ENCODE results near the gene MEF2C. TPM values are rescaled to one million over a fixed set of nuclear protein-coding genes. Genes with fewer than 3 reads are reported as not detected.

Gene MEF2C
- total RNA-seq, 1 donor from 2014 or later, result 464 TPM

- H3K27ac ChIP-seq (ENCODE audit: low read depth, low read length), result no peak overlapping the region
- peaks cover 13 to 23% (median 20%) of the 10 kb centered on the region in 3 donors for H3K4me1 ChIP-seq (ENCODE audit: control insufficient read depth in 3 of 3, insufficient read depth in 3 of 3, low read length in 3 of 3)
- H3K36me3 ChIP-seq (ENCODE audit: control insufficient read depth in 3 of 3, insufficient read depth in 3 of 3, low read length in 3 of 3), result no peaks in the 10 kb centered on the region
- H3K9ac ChIP-seq (ENCODE audit: low read depth in 1 of 3, low read length in 3 of 3), result no peak overlapping the region
- H3K9me3 ChIP-seq (ENCODE audit: control insufficient read depth in 3 of 3, low read length in 3 of 3), result no peaks in the 10 kb centered on the region
- H3K27me3 ChIP-seq (ENCODE audit: control insufficient read depth in 3 of 3, insufficient read depth in 3 of 3, low read length in 3 of 3), result peaks cover 85 to 92% (median 89%) of the 10 kb centered on the region in 3 donors
- no peak overlapping the region for H3K4me3 ChIP-seq (ENCODE audit: low read length in 3 of 3)
Observed at GRCh38 chr5:88693071-88693932, 189.7 kb downstream of the MEF2C start.

GRCh38 chr5:88691945-88692868 is 190.8 kb downstream of the MEF2C start:
- H3K36me3 ChIP-seq (ENCODE audit: control insufficient read depth in 3 of 3, insufficient read depth in 3 of 3, low read length in 3 of 3), result no peaks in the 10 kb centered on the region
- H3K4me3 ChIP-seq (ENCODE audit: low read length in 3 of 3), result peak overlapping the region in 1 of 3 donors; percentile 2
- no peak overlapping the region for H3K9ac ChIP-seq (ENCODE audit: low read depth in 1 of 3, low read length in 3 of 3)
- H3K4me1 ChIP-seq (ENCODE audit: control insufficient read depth in 3 of 3, insufficient read depth in 3 of 3, low read length in 3 of 3), result peaks cover 13 to 23% (median 20%) of the 10 kb centered on the region in 3 donors
- no peaks in the 10 kb centered on the region for H3K9me3 ChIP-seq (ENCODE audit: control insufficient read depth in 3 of 3, low read length in 3 of 3)
- peaks cover 85 to 93% (median 90%) of the 10 kb centered on the region in 3 donors for H3K27me3 ChIP-seq (ENCODE audit: control insufficient read depth in 3 of 3, insufficient read depth in 3 of 3, low read length in 3 of 3)
- H3K27ac ChIP-seq (ENCODE audit: low read depth, low read length), result no peak overlapping the region

DNA sequence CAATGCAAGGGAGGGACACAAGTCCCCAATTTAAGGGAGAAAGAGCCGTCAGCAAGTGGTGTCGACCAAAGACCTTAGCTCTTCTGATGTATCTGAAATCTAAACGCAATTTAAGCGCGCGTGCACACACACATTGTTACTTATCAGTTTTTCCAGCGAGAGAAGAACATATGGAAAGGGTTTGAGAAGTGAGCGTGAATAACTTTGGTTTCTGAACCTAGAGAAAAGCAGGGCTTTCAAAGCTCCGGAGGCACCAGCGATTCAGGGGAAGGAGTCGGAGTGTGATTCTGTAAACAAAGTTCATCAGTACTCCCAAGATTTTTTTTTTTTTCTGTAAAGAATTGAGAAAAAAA is 191.8 kb downstream of the MEF2C start:
- H3K4me1 ChIP-seq (ENCODE audit: control insufficient read depth in 3 of 3, insufficient read depth in 3 of 3, low read length in 3 of 3), result peaks cover 13 to 23% (median 20%) of the 10 kb centered on the region in 3 donors
- no peak overlapping the region for H3K9ac ChIP-seq (ENCODE audit: low read depth in 1 of 3, low read length in 3 of 3)
- H3K4me3 ChIP-seq (ENCODE audit: low read length in 3 of 3), result peak overlapping the region in 1 of 3 donors; percentile 44
- no peak overlapping the region for H3K27ac ChIP-seq (ENCODE audit: low read depth, low read length)
- H3K27me3 ChIP-seq (ENCODE audit: control insufficient read depth in 3 of 3, insufficient read depth in 3 of 3, low read length in 3 of 3), result peaks cover 92 to 95% (median 93%) of the 10 kb centered on the region in 3 donors
- no peaks in the 10 kb centered on the region for H3K9me3 ChIP-seq (ENCODE audit: control insufficient read depth in 3 of 3, low read length in 3 of 3)
- H3K36me3 ChIP-seq (ENCODE audit: control insufficient read depth in 3 of 3, insufficient read depth in 3 of 3, low read length in 3 of 3), result no peaks in the 10 kb centered on the region

DNA sequence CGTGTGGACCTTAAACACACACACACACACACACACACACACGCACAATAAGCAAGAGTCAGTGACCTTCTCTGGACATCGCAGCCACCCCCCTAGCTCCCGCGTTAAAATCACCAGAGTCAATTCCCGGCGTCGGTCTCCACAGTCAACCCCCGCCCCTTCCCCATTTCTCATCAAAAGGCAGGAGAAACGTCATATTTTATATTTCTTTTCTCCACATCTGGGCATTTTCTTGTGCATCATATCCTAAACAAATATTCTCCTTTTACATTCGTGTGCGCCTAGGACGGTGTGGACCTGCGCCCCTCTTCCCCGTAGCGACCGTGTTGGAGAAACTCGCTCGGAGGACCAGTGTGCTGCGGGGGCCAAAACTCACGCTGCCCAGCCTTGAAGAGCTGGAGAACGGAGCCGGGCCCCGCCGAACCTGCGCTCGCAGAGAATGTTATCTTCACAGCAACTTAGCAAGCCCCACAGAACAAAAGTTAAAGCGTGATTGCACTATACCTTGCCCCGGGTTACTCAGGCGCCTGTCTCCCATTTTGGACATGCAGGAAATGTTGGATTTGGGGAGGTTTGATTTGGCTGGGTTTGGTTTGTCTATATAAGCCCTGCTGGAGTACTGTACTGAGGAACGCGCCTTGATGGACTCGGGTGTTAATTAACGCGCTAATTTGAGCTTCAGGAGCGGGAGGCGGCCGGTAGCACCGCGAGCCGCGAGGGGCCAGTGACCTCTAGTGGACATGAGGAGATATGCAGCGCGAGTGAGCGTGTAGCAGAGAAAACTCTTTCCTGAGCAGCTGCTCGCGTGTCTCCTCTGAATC is 192.4 kb downstream of the MEF2C start:
- peaks cover 93 to 96% (median 93%) of the 10 kb centered on the region in 3 donors for H3K27me3 ChIP-seq (ENCODE audit: control insufficient read depth in 3 of 3, insufficient read depth in 3 of 3, low read length in 3 of 3)
- no peaks in the 10 kb centered on the region for H3K36me3 ChIP-seq (ENCODE audit: control insufficient read depth in 3 of 3, insufficient read depth in 3 of 3, low read length in 3 of 3)
- H3K4me3 ChIP-seq (ENCODE audit: low read length in 3 of 3), result peak overlapping the region; percentile 4 to 44 (median 41)
- no peaks in the 10 kb centered on the region for H3K9me3 ChIP-seq (ENCODE audit: control insufficient read depth in 3 of 3, low read length in 3 of 3)
- no peak overlapping the region for H3K27ac ChIP-seq (ENCODE audit: low read depth, low read length)
- H3K9ac ChIP-seq (ENCODE audit: low read depth in 1 of 3, low read length in 3 of 3), result no peak overlapping the region
- peaks cover 13 to 23% (median 20%) of the 10 kb centered on the region in 3 donors for H3K4me1 ChIP-seq (ENCODE audit: control insufficient read depth in 3 of 3, insufficient read depth in 3 of 3, low read length in 3 of 3)

GRCh38 chr5:88689668-88690408 is 193.1 kb downstream of the MEF2C start:
- H3K36me3 ChIP-seq (ENCODE audit: control insufficient read depth in 3 of 3, insufficient read depth in 3 of 3, low read length in 3 of 3), result no peaks in the 10 kb centered on the region
- no peak overlapping the region for H3K9ac ChIP-seq (ENCODE audit: low read depth in 1 of 3, low read length in 3 of 3)
- H3K27me3 ChIP-seq (ENCODE audit: control insufficient read depth in 3 of 3, insufficient read depth in 3 of 3, low read length in 3 of 3), result peaks cover 94 to 98% (median 94%) of the 10 kb centered on the region in 3 donors
- H3K4me3 ChIP-seq (ENCODE audit: low read length in 3 of 3), result no peak overlapping the region
- H3K4me1 ChIP-seq (ENCODE audit: control insufficient read depth in 3 of 3, insufficient read depth in 3 of 3, low read length in 3 of 3), result peaks cover 13 to 23% (median 20%) of the 10 kb centered on the region in 3 donors
- H3K9me3 ChIP-seq (ENCODE audit: control insufficient read depth in 3 of 3, low read length in 3 of 3), result no peaks in the 10 kb centered on the region
- H3K27ac ChIP-seq (ENCODE audit: low read depth, low read length), result no peak overlapping the region

GRCh38 chr5:88688984-88689667 is 193.9 kb downstream of the MEF2C start:
- H3K9ac ChIP-seq (ENCODE audit: low read depth in 1 of 3, low read length in 3 of 3), result no peak overlapping the region
- peaks cover 94 to 98% (median 95%) of the 10 kb centered on the region in 3 donors for H3K27me3 ChIP-seq (ENCODE audit: control insufficient read depth in 3 of 3, insufficient read depth in 3 of 3, low read length in 3 of 3)
- no peaks in the 10 kb centered on the region for H3K36me3 ChIP-seq (ENCODE audit: control insufficient read depth in 3 of 3, insufficient read depth in 3 of 3, low read length in 3 of 3)
- H3K27ac ChIP-seq (ENCODE audit: low read depth, low read length), result no peak overlapping the region
- no peak overlapping the region for H3K4me3 ChIP-seq (ENCODE audit: low read length in 3 of 3)
- peaks cover 13 to 23% (median 20%) of the 10 kb centered on the region in 3 donors for H3K4me1 ChIP-seq (ENCODE audit: control insufficient read depth in 3 of 3, insufficient read depth in 3 of 3, low read length in 3 of 3)
- H3K9me3 ChIP-seq (ENCODE audit: control insufficient read depth in 3 of 3, low read length in 3 of 3), result no peaks in the 10 kb centered on the region

DNA sequence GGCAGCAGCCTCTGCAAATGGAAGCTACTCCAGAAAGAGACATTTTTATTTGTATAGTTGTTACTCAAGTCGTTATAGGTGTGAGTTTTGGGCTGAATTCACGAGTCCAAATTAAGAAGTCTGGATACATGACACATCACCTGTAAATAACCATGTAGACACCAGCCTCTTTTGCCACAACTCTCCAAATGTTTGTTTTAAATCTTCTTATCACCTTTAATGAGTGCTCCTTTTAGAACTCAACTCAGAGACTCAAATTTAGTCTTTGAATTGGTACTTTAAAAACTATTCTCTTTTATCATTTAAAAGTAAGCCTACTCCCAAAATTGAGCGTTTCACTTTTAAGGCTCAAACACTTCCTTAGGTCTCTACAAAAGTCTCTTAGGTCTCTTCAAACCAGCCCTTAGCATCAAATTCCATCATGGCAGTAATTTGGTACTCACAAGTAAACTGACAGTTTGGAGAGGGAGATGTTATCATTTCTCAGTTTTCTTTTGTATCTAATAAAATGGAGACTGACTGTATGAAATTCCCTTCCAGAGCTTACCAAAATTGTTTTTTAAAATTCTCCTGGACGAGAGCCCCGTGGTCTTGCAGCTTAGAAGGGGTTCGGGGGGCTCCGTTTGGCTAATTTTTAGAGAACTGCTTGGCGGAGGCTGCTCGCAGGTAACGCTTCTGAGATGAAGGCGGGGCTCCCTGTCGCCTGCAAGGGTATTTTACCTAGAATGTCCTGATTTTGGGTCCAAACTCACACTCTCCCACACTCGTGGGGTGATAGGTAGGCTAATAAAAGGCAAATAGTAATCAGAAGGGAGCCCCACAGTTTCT is 194.6 kb downstream of the MEF2C start:
- Histone ChIP-seq H3K27me3 (ENCODE audit: control insufficient read depth in 3 of 3, insufficient read depth in 3 of 3, low read length in 3 of 3) (peaks cover 95 to 100% (median 97%) of the 10 kb centered on the region in 3 donors), H3K9ac (ENCODE audit: low read depth in 1 of 3, low read length in 3 of 3) (no peak overlapping the region), H3K4me3 (ENCODE audit: low read length in 3 of 3) (no peak overlapping the region), H3K9me3 (ENCODE audit: control insufficient read depth in 3 of 3, low read length in 3 of 3) (no peaks in the 10 kb centered on the region), H3K4me1 (ENCODE audit: control insufficient read depth in 3 of 3, insufficient read depth in 3 of 3, low read length in 3 of 3) (peaks cover 13 to 25% (median 23%) of the 10 kb centered on the region in 3 donors), H3K27ac (ENCODE audit: low read depth, low read length) (no peak overlapping the region), H3K36me3 (ENCODE audit: control insufficient read depth in 3 of 3, insufficient read depth in 3 of 3, low read length in 3 of 3) (no peaks in the 10 kb centered on the region)

DNA sequence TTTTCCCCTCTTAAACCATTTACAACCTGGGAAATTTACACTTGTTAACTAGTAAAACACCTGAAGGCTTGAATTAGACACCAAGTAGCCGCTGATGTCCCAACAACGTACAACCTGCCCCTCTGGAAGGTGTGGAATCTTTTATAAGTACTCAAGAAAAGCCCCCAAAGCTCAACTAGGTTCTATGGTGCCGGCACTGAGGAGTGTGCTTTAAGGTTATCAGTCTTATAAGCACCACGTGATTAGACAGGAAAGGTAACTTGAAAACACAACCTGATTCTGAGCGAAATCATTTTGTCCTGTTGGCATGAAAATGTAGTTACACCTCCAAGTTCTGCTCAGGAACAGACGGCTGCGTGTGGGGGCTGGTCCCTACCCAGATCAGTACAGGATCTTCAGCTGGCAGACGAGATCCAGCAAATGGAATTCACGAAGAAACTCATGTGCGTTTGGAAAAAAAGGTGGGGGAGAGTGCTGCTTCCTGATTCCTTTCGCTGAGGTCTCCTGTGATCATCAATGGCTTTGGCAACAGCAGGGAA is 195.5 kb downstream of the MEF2C start:
- no peaks in the 10 kb centered on the region for H3K36me3 ChIP-seq (ENCODE audit: control insufficient read depth in 3 of 3, insufficient read depth in 3 of 3, low read length in 3 of 3)
- H3K27me3 ChIP-seq (ENCODE audit: control insufficient read depth in 3 of 3, insufficient read depth in 3 of 3, low read length in 3 of 3), result peaks cover 95 to 100% (median 97%) of the 10 kb centered on the region in 3 donors
- no peak overlapping the region for H3K4me3 ChIP-seq (ENCODE audit: low read length in 3 of 3)
- peaks cover 13 to 25% (median 21%) of the 10 kb centered on the region in 3 donors for H3K4me1 ChIP-seq (ENCODE audit: control insufficient read depth in 3 of 3, insufficient read depth in 3 of 3, low read length in 3 of 3)
- no peaks in the 10 kb centered on the region for H3K9me3 ChIP-seq (ENCODE audit: control insufficient read depth in 3 of 3, low read length in 3 of 3)
- H3K9ac ChIP-seq (ENCODE audit: low read depth in 1 of 3, low read length in 3 of 3), result no peak overlapping the region
- no peak overlapping the region for H3K27ac ChIP-seq (ENCODE audit: low read depth, low read length)
